BLaER1 (cell line): ENCODE results near the gene CSNK1A1.
"Not testable (repeated sequence)": the region's sequence is repeated elsewhere in the genome, so short reads cannot be mapped to it uniquely, and the experiment has no call there.

ENCODE experiments used
- H3K27ac ChIP-seq: shearing (Covaris generic); formaldehyde crosslinking; 2 replicates; pipeline ENCODE4 v1.8.1; 2022
- H3K27me3 ChIP-seq: shearing (Covaris generic); formaldehyde crosslinking; 2 replicates; pipeline ENCODE4 v1.8.1; 2022
- H3K36me3 ChIP-seq: shearing (Covaris generic); formaldehyde crosslinking; 2 replicates; pipeline ENCODE4 v1.8.1; 2022
- H3K4me1 ChIP-seq: shearing (Covaris generic); formaldehyde crosslinking; 2 replicates; pipeline ENCODE4 v1.8.1; 2022
- H3K4me2 ChIP-seq: shearing (Covaris generic); formaldehyde crosslinking; 2 replicates; pipeline ENCODE4 v1.8.1; 2022
- H3K4me3 ChIP-seq: shearing (Covaris generic); formaldehyde crosslinking; 2 replicates; pipeline ENCODE4 v1.8.1; 2022
- H3K9ac ChIP-seq: shearing (Covaris generic); formaldehyde crosslinking; 2 replicates; pipeline ENCODE4 v1.8.1; 2022
- H3K9me3 ChIP-seq: shearing (Covaris generic); formaldehyde crosslinking; 2 replicates; pipeline ENCODE4 v1.8.1; 2022
- H4K20me1 ChIP-seq: shearing (Covaris generic); formaldehyde crosslinking; 2 replicates; pipeline ENCODE4 v1.8.1; 2022
- Cebpa-rat ChIP-seq: shearing (Covaris generic); IDR thresholded peaks from 2 replicates; pipeline ENCODE4 v1.8.1; 2022

The CSNK1A1 gene

GRCh38 chr5:149450199-149450598 lies 101.0 kb downstream of the CSNK1A1 start:
- no peak overlapping the region for H3K4me3 ChIP-seq
- H3K27ac ChIP-seq, result no peak overlapping the region
- H3K4me2 ChIP-seq, result no peak overlapping the region
- H3K36me3 ChIP-seq, result no peaks in the 10 kb centered on the region
- no peaks in the 10 kb centered on the region for H3K9me3 ChIP-seq
- no peaks in the 10 kb centered on the region for H3K27me3 ChIP-seq
- H4K20me1 ChIP-seq, result no peaks in the 10 kb centered on the region
- no peak overlapping the region for H3K9ac ChIP-seq
- TF ChIP-seq Cebpa-rat, result no peak
- H3K4me1 ChIP-seq, result peaks cover 8% of the 10 kb centered on the region

- peaks cover 6% of the 10 kb centered on the region for H3K9me3 ChIP-seq
- no peak overlapping the region for H3K9ac ChIP-seq
- H3K36me3 ChIP-seq, result no peaks in the 10 kb centered on the region
- H3K27ac ChIP-seq, result no peak overlapping the region
- peaks cover 8% of the 10 kb centered on the region for H3K4me1 ChIP-seq
- no peaks in the 10 kb centered on the region for H3K27me3 ChIP-seq
- H3K4me2 ChIP-seq, result no peak overlapping the region
- no peak for TF ChIP-seq Cebpa-rat
- no peak overlapping the region for H3K4me3 ChIP-seq
- H4K20me1 ChIP-seq, result no peaks in the 10 kb centered on the region
Measured at GRCh38 chr5:149448831-149449714, 102.2 kb downstream of the CSNK1A1 start.

- Histone ChIP-seq H3K27ac (no peak overlapping the region), H3K4me3 (no peak overlapping the region), H3K9me3 (peaks cover 9% of the 10 kb centered on the region), H3K9ac (no peak overlapping the region), H3K4me2 (no peak overlapping the region), H4K20me1 (no peaks in the 10 kb centered on the region), H3K27me3 (no peaks in the 10 kb centered on the region), H3K4me1 (peaks cover 8% of the 10 kb centered on the region), H3K36me3 (no peaks in the 10 kb centered on the region)
- TF ChIP-seq Cebpa-rat, result no peak
Measured at GRCh38 chr5:149448431-149448830, 102.8 kb downstream of the CSNK1A1 start.

GRCh38 chr5:149447373-149448367 lies 103.6 kb downstream of the CSNK1A1 start:
- Histone ChIP-seq H3K27me3 (no peaks in the 10 kb centered on the region), H3K36me3 (no peaks in the 10 kb centered on the region), H4K20me1 (no peaks in the 10 kb centered on the region), H3K9me3 (peaks cover 9% of the 10 kb centered on the region), H3K4me3 (no peak overlapping the region), H3K4me1 (peaks cover 8% of the 10 kb centered on the region), H3K9ac (no peak overlapping the region), H3K27ac (no peak overlapping the region), H3K4me2 (no peak overlapping the region)
- TF ChIP-seq Cebpa-rat, result no peak

- not testable (repeated sequence) for H3K9ac ChIP-seq, H3K4me3 ChIP-seq, H3K9me3 ChIP-seq, H3K36me3 ChIP-seq, H3K27ac ChIP-seq, H3K4me2 ChIP-seq, H3K27me3 ChIP-seq, H3K4me1 ChIP-seq, H4K20me1 ChIP-seq
Measured at GRCh38 chr5:149446794-149447193, 104.4 kb downstream of the CSNK1A1 start.

- Histone ChIP-seq H3K4me3 (no peak overlapping the region), H3K36me3 (no peaks in the 10 kb centered on the region), H3K9ac (no peak overlapping the region), H3K4me1 (peaks cover 5% of the 10 kb centered on the region; the same call in 1 of the 2 replicates), H3K9me3 (peaks cover 9% of the 10 kb centered on the region), H3K27ac (no peak overlapping the region), H3K27me3 (no peaks in the 10 kb centered on the region), H3K4me2 (no peak overlapping the region), H4K20me1 (no peaks in the 10 kb centered on the region)
- no peak for TF ChIP-seq Cebpa-rat
Measured at GRCh38 chr5:149445739-149446369, 105.4 kb downstream of the CSNK1A1 start.

GRCh38 chr5:149445343-149445738 lies 105.9 kb downstream of the CSNK1A1 start:
- no peak overlapping the region for H3K9ac ChIP-seq
- no peaks in the 10 kb centered on the region for H4K20me1 ChIP-seq
- H3K27ac ChIP-seq, result no peak overlapping the region
- no peak overlapping the region for H3K4me3 ChIP-seq
- no peak for TF ChIP-seq Cebpa-rat
- H3K27me3 ChIP-seq, result no peaks in the 10 kb centered on the region
- H3K4me1 ChIP-seq, result peaks cover 6% of the 10 kb centered on the region
- H3K9me3 ChIP-seq, result peaks cover 9% of the 10 kb centered on the region
- H3K4me2 ChIP-seq, result no peak overlapping the region
- H3K36me3 ChIP-seq, result no peaks in the 10 kb centered on the region

GRCh38 chr5:149444430-149444829 lies 106.8 kb downstream of the CSNK1A1 start:
- not testable (repeated sequence) for H3K9me3 ChIP-seq, H4K20me1 ChIP-seq, H3K36me3 ChIP-seq, H3K27ac ChIP-seq, H3K27me3 ChIP-seq, H3K4me3 ChIP-seq, H3K4me2 ChIP-seq, H3K9ac ChIP-seq
- peaks cover 12% of the 10 kb centered on the region for H3K4me1 ChIP-seq

GRCh38 chr5:149443210-149443609 lies 108.0 kb downstream of the CSNK1A1 start:
- Histone ChIP-seq H3K36me3 (no peaks in the 10 kb centered on the region), H3K4me2 (no peak overlapping the region), H3K9ac (no peak overlapping the region), H3K9me3 (peaks cover 9% of the 10 kb centered on the region), H3K27ac (no peak overlapping the region), H3K4me3 (no peak overlapping the region), H4K20me1 (no peaks in the 10 kb centered on the region), H3K27me3 (no peaks in the 10 kb centered on the region), H3K4me1 (peaks cover 12% of the 10 kb centered on the region)
- no peak for TF ChIP-seq Cebpa-rat
